Muscle of leg (tissue), 11 donors: ENCODE data around the gene TMPRSS9. TPM values are rescaled to one million over a fixed set of nuclear protein-coding genes. Genes with fewer than 3 reads are reported as not detected.

Experiments used
- DNase-seq: peaks from one replicate; pipeline ENCODE4 v3.0.0; 2013
- H3K27ac ChIP-seq: one replicate; pipeline ENCODE4 v1.5.1; 2013; ENCODE audit warnings: mild to moderate bottlenecking, low read length, control low read depth
- H3K27me3 ChIP-seq: one replicate; pipeline ENCODE4 v1.6.1; 2013; ENCODE audit warnings: low read length; ENCODE audit not compliant: control insufficient read depth, insufficient read depth
- H3K36me3 ChIP-seq: one replicate; pipeline ENCODE4 v1.6.1; 2013; ENCODE audit warnings: low read length; ENCODE audit not compliant: control insufficient read depth, insufficient read depth
- H3K4me1 ChIP-seq: one replicate; pipeline ENCODE4 v1.6.1; 2013; ENCODE audit warnings: low read length; ENCODE audit not compliant: control insufficient read depth, insufficient read depth
- H3K4me3 ChIP-seq: one replicate; pipeline ENCODE4 v1.5.1; 2013; ENCODE audit warnings: low read length, control low read depth
- H3K9me3 ChIP-seq: replicated peaks from 2 replicates; pipeline ENCODE4 v1.6.1; 2013; ENCODE audit warnings: low read depth, low read length; ENCODE audit not compliant: control insufficient read depth
- WGBS: methylation state at CpG from one replicate; pipeline ENCODE4 v1.1.5; 2013; ENCODE audit warnings: missing lambda C conversion rate; ENCODE audit not compliant: insufficient coverage; 5-methylcytosine and 5-hydroxymethylcytosine counted together
- polyA plus RNA-seq, 8 donors: library from polyadenylated mRNA; unstranded; fragments of 120-200 nt; gene quantifications; one replicate each; pipeline versions ENCODE4 v1.2.1 to v1.2.3, GENCODE V29; 2013; ENCODE audit warnings: inconsistent platforms in 1 of 8, low replicate concordance in 1 of 8; ENCODE audit not compliant: insufficient read length in 8 of 8, insufficient read depth in 1 of 8
- total RNA-seq: library from RNA; stranded (reverse); fragments of 120-200 nt; gene quantifications from one replicate; pipeline ENCODE4 v1.2.4, GENCODE V29; 2013

TMPRSS9 gene
- total and polyA plus RNA-seq, 9 donors, result 0.11 to 1.3 (median 0.33) TPM

DNA sequence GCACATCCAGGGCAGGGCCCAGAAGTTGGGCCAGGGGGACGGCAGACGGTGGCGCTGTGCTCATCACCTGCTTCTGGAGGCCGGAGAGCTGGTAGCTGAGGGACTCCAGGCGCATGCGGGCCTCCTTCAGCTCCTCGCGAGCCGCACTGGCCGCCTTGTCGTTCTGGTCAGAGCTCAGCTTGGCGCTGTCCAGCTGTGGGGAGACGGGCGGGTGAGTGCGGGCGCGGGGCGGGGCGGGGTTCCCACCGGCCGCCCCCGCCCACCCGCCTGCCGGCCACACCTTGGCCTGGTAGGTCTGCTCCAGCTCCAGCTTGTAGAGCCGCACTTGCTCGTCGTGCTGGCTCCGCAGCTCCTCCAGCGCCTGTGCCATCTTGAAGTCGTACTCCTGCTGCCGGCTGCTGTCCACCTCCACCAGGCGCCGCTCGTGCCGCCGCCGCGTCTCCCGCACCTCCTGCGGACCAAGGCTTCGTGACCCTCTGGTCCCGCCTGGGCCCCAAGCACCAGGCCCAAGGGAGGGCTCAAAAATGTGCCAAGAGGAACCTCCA lies 74.7 kb downstream of the TMPRSS9 start:
- H3K4me3 ChIP-seq, result no peak overlapping the region
- no peaks in the 10 kb centered on the region for H3K9me3 ChIP-seq
- peaks cover 69% of the 10 kb centered on the region for H3K36me3 ChIP-seq
- no peak for DNase-seq
- 95% methylated on average over 40 of the region's 42 CpGs for WGBS
- H3K27ac ChIP-seq, result no peak overlapping the region
- no peaks in the 10 kb centered on the region for H3K27me3 ChIP-seq
- no peaks in the 10 kb centered on the region for H3K4me1 ChIP-seq

GRCh38 chr19:2436384-2436783 lies 76.3 kb downstream of the TMPRSS9 start:
- no peaks in the 10 kb centered on the region for H3K4me1 ChIP-seq
- H3K27ac ChIP-seq, result no peak overlapping the region
- peaks cover 69% of the 10 kb centered on the region for H3K36me3 ChIP-seq
- H3K9me3 ChIP-seq, result no peaks in the 10 kb centered on the region
- no peak overlapping the region for H3K4me3 ChIP-seq
- 94% methylated on average over 19 of the region's 39 CpGs for whole genome bisulfite sequencing
- H3K27me3 ChIP-seq, result no peaks in the 10 kb centered on the region
- no peak for DNase-seq

GRCh38 chr19:2436926-2437325 lies 76.9 kb downstream of the TMPRSS9 start:
- DNase-seq, result no peak
- Histone ChIP-seq H3K27me3 (no peaks in the 10 kb centered on the region), H3K4me1 (no peaks in the 10 kb centered on the region), H3K36me3 (peaks cover 69% of the 10 kb centered on the region), H3K27ac (no peak overlapping the region), H3K9me3 (no peaks in the 10 kb centered on the region), H3K4me3 (no peak overlapping the region)
- WGBS, result 91% methylated on average over 12 of the region's 15 CpGs

DNA sequence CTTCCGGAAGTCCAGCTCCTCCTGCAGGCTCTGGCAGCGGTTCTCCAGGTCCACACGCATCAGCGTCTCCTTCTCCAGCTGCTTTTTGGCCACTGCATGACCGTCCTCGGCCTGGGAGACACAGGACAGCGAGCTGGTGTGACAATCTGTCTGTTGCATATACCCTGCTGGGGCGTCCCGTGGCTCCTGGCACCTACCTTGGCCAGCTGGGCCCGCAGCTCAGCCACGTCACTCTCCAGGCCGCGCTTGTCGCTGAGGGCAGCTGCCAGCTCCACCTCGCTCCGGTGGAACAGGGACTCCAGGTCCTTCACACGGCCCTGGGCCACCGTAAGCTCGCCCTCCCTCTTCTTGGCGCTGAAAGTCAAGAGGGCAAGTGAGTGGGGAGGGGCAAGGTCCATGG lies 78.1 kb downstream of the TMPRSS9 start:
- H3K4me1 ChIP-seq, result no peaks in the 10 kb centered on the region
- peaks cover 69% of the 10 kb centered on the region for H3K36me3 ChIP-seq
- no peaks in the 10 kb centered on the region for H3K27me3 ChIP-seq
- H3K4me3 ChIP-seq, result no peak overlapping the region
- 97% methylated on average over 17 of the region's 20 CpGs for WGBS
- no peak for DNase-seq
- H3K27ac ChIP-seq, result no peak overlapping the region
- H3K9me3 ChIP-seq, result no peaks in the 10 kb centered on the region

DNA sequence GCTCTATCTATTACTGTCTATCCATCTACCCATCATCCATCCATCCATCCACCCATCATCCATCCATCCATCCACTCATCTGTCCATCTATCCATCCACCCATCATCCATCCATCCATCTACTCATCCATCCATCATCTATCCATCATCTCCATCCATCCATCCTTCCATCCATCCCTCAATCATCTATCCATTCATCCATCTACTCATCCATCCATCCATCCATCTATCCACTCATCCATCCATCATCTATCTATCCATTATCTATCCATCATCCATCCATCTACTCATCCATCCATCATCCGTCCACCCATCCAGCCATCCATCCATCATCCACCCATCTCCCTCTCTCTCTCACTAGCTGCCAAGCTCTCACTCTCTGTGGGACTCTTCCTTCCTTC lies 80.5 kb downstream of the TMPRSS9 start:
- H3K27ac ChIP-seq, result no peak overlapping the region
- H3K27me3 ChIP-seq, result no peaks in the 10 kb centered on the region
- H3K36me3 ChIP-seq, result peaks cover 70% of the 10 kb centered on the region
- WGBS, result 95% methylated on average over 1 of the region's 1 CpG
- no peaks in the 10 kb centered on the region for H3K9me3 ChIP-seq
- H3K4me1 ChIP-seq, result peaks cover 9% of the 10 kb centered on the region
- no peak overlapping the region for H3K4me3 ChIP-seq
- DNase-seq, result no peak

DNA sequence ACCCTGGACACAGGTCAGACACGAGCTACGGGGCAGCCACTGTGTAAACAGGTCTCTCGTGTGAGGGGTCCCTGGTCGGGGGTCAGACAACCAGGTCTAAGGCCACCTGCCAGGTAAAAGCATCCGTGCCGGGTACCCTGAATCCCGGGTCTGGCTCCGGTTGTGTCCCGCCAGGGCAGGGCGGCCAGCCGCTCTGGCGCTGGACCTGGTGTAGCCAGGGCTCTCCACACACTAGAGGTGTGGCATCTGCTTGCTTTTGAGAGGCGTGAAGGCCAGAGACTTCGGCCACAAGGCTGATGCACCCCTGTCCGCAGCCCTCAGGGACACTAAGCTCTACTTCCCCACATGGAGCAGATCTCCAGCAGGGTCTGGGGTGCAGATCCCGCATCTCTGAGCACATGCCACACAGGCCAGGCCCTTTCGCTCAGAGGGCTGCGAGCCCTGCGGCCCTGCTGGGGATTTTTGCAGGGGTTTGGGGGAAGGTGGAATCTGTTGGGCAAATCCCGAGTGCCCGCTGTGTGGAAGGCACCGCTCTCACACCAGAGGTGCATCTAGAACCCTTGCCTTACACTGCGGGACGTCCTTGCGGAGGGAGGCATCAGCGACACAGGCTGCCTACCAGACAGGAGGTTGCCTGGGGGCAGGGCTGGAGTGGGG lies 81.2 kb downstream of the TMPRSS9 start:
- H3K27ac ChIP-seq, result no peak overlapping the region
- no peaks in the 10 kb centered on the region for H3K9me3 ChIP-seq
- H3K27me3 ChIP-seq, result no peaks in the 10 kb centered on the region
- 96% methylated on average over 22 of the region's 26 CpGs for WGBS
- H3K4me3 ChIP-seq, result no peak overlapping the region
- no peak for DNase-seq
- peaks cover 11% of the 10 kb centered on the region for H3K4me1 ChIP-seq
- H3K36me3 ChIP-seq, result peaks cover 69% of the 10 kb centered on the region

GRCh38 chr19:2443116-2443784 lies 83.2 kb downstream of the TMPRSS9 start:
- Histone ChIP-seq H3K27me3 (no peaks in the 10 kb centered on the region), H3K4me1 (peaks cover 30% of the 10 kb centered on the region), H3K9me3 (no peaks in the 10 kb centered on the region), H3K27ac (no peak overlapping the region), H3K4me3 (no peak overlapping the region), H3K36me3 (peaks cover 53% of the 10 kb centered on the region)
- WGBS, result 88% methylated on average over 19 of the region's 22 CpGs
- DNase-seq, result no peak

DNA sequence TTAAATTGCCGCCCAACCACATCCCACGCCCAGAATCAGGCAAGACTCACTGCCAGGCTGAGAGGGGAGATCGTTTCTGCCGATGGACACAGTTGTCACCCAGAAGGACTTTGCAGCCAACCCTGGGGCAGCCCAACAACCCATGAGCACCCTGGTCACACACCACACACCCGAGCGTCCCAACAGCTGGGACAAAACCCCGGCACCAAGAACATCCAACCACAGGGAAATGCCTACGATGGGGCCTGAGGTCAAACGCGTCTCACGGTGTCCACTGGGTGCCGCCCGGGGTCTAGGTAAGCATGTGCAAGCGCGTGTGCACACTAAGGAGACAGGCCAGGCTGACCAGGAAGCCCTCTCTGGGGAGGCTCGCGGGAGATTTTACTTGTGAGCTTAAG lies 83.7 kb downstream of the TMPRSS9 start:
- H3K9me3 ChIP-seq, result no peaks in the 10 kb centered on the region
- no peak overlapping the region for H3K4me3 ChIP-seq
- peaks cover 30% of the 10 kb centered on the region for H3K4me1 ChIP-seq
- H3K36me3 ChIP-seq, result peaks cover 49% of the 10 kb centered on the region
- 84% methylated on average over 16 of the region's 17 CpGs for WGBS
- no peaks in the 10 kb centered on the region for H3K27me3 ChIP-seq
- DNase-seq, result no peak
- no peak overlapping the region for H3K27ac ChIP-seq

- Histone ChIP-seq H3K4me3 (no peak overlapping the region), H3K27me3 (no peaks in the 10 kb centered on the region), H3K36me3 (peaks cover 48% of the 10 kb centered on the region), H3K9me3 (no peaks in the 10 kb centered on the region), H3K4me1 (peaks cover 30% of the 10 kb centered on the region), H3K27ac (no peak overlapping the region)
- DNase-seq, result no peak
- 79% methylated on average over 34 of the region's 34 CpGs for WGBS
Measured at GRCh38 chr19:2444251-2445002, 84.4 kb downstream of the TMPRSS9 start.

GRCh38 chr19:2446381-2446780 lies 86.3 kb downstream of the TMPRSS9 start:
- 49% methylated on average over 11 of the region's 19 CpGs for WGBS
- Histone ChIP-seq H3K36me3 (peaks cover 36% of the 10 kb centered on the region), H3K4me1 (peaks cover 30% of the 10 kb centered on the region), H3K4me3 (no peak overlapping the region), H3K27ac (peak overlapping the region; percentile 74), H3K9me3 (no peaks in the 10 kb centered on the region), H3K27me3 (no peaks in the 10 kb centered on the region)
- DNase-seq, result peak; percentile 91
